Right renal pelvis (tissue), 4 donors: ENCODE data around the gene ABCG1. TPM values are rescaled to one million over a fixed set of nuclear protein-coding genes. Genes with fewer than 3 reads are reported as not detected.
"Not testable (repeated sequence)": the region's sequence is repeated elsewhere in the genome, so short reads cannot be mapped to it uniquely, and the experiment has no call there.

Experiments
- DNase-seq, 4 donors: peaks; one replicate each; pipeline ENCODE4 v3.0.0-alpha.2; 2013; ENCODE audit warnings: low read depth in 4 of 4, low spot score in 3 of 4, missing footprints in 1 of 4
- polyA plus RNA-seq, 4 donors: library from polyadenylated mRNA; unstranded; fragments of 120-200 nt; gene quantifications; one replicate each; pipeline ENCODE4 v1.2.1, GENCODE V29; 2013; ENCODE audit not compliant: insufficient read length in 4 of 4

Gene ABCG1
- polyA plus RNA-seq, result 10 to 100 TPM in 3 of 4 donors, 1 to 10 TPM in 1; 8.5 to 11.5 (median 10.3) TPM

DNA sequence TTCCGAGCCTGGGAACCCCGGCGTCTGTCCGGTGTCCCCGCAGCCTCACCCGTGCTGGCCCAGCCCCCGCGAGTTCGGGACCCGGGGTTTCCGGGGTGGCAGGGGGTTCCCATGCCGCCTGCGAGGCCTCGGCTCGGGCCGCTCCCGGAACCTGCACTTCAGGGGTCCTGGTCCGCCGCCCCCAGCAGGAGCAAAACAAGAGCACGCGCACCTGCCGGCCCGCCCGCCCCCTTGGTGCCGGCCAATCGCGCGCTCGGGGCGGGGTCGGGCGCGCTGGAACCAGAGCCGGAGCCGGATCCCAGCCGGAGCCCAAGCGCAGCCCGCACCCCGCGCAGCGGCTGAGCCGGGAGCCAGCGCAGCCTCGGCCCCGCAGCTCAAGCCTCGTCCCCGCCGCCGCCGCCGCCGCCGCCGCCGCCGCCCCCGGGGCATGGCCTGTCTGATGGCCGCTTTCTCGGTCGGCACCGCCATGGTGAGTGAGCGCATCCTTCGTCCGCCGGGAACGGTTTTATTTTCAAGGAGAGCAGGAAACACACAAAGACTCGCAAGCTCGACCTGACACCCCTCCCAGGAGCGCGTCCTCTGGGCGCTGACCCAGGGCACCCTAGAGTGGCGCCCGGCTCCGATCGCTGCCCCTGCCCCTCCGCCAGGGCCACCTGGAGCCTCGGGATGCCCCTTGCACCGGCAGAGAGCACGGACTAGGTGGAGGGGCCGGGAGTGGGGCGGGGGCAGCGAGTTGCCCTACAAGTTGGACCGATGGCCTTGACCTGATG, at the start of gene ABCG1:
TSS of gene ABCG1 (plus strand) at position 305 of the 770 bp plus-strand sequence. CDS start at position 428, 123 bp downstream.
- no peak for DNase-seq

DNA sequence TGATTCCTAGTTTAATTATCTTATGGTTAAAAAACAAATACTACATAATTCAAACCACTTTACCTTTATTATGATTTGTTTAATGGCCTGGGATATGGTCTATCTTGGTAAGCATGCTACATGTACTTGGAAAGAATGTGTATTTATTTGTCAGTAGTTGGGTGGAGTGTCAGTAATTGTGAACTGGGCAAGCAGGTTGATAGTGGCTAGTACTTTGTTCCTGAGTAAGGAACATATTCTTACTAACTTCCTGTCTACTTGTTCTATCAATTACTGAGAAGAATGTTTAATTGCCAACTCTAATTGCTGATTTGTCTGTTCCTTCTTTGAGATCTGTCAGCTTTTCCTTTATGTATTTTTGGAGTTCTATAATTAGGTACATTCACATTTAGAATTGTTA, 49.2 kb upstream of the ABCG1 start:
- no peak for DNase-seq

DNA sequence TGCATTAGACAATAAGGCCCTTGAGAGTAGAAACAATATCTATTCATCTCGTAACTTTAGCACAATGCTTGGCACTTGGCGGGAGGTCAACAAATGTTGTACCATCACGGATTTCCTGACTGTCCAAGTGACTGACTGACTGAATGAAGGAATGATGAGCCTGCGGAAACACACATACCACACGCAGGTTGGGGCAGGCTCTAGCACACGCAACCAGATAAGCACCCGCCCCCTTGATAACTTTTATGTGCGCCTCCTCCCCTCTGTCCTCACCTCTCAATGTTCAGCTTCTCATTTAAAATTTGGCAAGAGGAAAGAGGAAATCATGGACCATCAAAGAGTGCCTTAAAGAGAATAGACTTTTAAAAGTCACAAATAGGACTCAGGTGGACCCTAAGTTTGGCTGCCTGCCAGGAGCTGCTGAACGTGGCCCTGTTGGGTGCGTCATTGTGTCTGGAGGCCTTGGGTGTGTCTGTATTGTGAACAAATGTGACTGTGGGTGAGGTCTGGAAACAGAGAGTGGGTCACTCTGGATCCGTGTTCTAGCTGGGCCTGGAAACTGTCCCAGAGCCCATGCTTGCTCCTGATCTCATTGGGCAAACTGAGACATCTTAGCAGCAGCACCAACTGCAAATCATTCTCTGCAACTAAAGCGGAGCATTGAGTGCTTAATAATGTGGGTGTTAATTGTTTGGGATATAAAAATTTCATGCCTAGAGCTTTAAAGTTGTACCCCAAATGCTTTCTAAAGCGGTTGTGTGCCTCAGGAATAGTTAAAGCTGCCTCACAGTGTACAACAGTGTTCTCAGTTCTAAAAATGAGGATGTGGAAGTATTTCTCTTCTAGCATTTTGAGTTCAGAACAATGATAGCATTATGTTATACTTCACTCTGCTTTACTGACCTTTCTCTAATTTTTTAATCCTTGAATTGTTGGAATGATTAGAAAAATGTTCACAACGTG, 47.6 kb upstream of the ABCG1 start:
- no peak for DNase-seq

GRCh38 chr21:42172596-42173483, 46.1 kb upstream of the ABCG1 start:
- no peak for DNase-seq

GRCh38 chr21:42174173-42174572, 44.8 kb upstream of the ABCG1 start:
- no peak for DNase-seq

DNA sequence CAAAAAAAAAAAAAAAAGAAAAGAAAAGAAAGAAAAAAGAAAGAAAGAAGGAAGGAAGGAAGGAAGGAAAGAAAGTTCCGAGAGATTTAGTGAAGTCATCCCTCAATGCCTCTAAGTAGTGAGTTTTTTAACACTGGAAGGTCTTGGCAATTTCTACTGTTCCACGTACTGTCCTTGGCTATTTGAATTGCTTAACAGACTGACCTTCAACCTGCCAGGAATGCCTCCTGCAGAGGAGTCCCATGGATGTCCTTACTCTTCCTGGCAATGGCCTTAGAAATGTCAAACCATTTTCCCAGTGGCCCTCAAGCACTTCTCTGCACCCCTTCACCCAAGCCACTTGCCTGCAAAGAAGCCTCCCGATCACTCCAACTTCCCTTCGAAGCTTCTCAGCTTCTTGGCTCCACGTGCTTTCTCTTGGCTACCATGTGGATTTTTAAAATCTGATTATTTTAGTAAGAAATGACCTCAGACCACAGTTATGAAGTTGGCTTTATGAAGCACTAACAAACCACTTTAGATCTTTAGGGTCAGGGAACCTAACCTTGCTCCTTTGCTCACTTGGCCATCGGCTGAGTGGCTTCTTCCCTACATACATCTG, 43.7 kb upstream of the ABCG1 start:
- no peak for DNase-seq

DNA sequence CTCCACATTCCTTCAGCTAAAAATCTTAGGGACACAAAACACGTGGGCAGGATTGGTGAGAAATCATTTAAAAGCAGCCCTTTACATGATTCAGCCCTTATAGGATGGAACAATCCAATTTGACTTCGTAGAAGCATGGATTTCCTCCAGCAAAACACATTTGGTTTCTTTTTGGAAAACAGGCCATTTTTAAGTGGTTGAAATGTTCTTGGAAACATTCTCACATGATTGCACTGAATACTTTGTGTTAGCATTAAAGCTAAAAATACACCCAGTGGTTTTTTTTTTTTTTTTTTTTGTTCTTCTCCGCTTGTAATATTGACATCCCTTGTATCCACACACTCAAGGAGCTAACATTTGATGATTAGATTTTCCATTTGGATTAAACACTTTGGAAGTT, 42.1 kb upstream of the ABCG1 start:
- no peak for DNase-seq

DNA sequence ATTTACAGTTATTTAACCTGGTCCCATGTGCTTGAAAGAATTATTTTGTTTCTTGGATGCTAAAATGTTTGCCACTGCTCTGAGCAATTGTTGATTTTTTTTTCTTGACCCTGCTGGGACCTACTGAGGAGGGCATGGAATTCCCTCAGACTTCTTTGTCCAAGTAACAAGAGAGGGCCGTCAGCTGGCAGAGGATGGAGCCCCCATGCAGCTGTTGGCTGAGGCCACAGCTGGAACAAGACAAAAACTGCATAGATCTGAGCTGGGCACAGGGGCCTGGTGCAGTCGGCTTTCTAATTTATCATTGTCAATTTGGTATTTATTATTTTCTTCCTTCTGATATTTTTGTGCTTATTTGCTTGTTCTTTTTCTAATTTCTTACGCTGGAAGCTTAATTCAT, 39.6 kb upstream of the ABCG1 start:
- no peak for DNase-seq

DNA sequence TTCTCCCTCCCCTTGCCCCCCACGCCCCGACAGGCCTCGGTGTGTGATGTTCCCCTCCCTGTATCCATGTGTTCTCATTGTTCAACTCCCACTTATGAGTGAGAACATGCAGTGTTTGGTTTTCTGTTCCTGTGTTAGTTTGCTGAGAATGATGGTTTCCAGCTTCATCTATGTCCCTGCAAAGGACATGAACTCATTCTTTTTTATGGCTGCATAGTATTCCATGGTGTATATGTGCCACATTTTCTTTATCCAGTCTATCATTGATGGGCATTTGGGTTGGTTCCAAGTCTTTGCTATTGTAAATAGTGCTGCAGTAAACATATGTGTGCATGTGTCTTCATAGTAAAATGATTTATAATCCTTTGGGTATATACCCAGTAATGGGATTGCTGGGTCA, 38.9 kb upstream of the ABCG1 start:
- DNase-seq, result not testable (repeated sequence)

GRCh38 chr21:42182713-42183371, 36.1 kb upstream of the ABCG1 start:
- DNase-seq, result no peak

GRCh38 chr21:42183374-42184266, 35.3 kb upstream of the ABCG1 start:
- DNase-seq, result no peak

GRCh38 chr21:42186591-42186990, 32.3 kb upstream of the ABCG1 start:
- no peak for DNase-seq

DNA sequence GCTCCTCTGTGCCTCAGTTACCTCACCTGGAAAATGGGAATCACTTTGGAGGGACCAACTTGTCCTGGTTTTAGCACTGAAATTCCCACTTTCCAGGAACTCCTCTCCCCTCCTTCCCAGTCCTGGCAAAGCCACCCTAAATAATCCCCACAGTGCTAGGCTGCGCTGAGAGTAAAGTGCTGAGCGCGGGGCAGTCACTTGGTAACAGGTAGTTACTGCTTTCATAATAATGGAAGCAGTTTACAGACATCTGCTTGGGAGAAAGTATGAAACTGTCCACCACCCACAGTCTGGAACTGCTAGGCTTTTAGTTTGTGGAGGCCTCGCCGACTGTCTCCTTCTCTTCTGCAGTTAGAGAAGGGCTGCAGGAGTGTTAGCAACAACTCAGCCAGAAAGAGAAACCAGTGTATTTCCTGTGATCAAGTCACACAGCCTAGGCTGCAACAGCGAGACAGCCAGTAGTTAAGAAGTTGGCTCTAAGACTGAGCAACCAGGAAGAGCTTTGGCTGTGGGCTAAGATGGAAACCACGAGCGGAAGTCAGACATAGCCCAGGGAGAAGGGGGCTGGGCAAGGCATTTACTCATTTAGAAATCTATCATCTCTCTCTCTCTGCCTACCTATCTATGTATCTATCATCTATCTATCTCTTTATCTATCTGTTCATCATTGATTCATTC, 30.8 kb upstream of the ABCG1 start:
- DNase-seq, result no peak

- no peak for DNase-seq
These were observed 30.3 kb upstream of the ABCG1 start for GRCh38 chr21:42188663-42189062.

DNA sequence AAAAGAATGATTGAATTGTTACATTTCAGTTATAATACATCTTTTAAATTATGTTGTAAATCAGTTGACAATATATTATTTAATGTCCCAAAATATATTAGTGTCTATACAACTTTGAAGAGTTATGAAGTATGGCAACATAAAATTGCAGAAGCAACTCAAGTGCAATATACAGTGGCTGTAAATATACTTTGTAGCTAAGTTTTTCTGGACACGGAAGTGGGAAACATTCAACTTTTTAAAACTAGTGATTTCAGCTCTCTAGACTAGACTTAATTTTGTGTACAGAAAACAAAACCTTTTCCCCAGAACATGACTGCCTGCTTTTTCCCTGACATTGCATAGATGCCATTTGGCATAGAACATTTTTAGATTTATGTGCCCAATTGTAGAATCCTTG, 29.5 kb upstream of the ABCG1 start:
- DNase-seq, result no peak

DNA sequence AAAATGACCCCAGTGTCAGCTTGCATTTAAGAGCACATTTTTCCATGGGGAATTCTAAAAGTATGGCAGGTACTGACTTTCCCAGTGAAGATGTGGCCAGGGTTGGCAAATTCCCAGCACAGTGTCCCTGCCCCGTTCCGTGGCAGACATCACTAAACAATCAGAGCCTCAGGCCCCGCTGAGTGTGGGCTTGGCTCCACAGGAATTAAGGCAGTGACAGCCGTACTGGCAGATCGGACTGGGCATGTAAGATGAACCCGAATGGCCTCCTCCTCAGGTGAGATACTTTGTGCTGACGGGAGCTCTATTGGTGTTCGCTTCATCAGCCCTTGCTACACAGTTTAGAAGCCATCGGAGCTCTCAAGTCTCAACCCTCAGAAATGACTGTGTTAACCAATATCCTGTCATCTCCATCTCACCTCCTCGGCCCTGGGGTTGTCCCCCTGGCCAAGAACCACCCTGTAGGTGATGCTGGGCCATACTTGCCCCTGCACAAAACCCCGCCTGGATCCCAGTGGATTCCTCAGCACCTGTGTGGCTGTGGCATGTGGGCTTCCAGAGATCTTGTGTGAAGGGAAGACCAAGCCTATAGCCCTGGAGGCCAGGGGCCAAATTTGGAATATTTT, 29.0 kb upstream of the ABCG1 start:
- no peak for DNase-seq

DNA sequence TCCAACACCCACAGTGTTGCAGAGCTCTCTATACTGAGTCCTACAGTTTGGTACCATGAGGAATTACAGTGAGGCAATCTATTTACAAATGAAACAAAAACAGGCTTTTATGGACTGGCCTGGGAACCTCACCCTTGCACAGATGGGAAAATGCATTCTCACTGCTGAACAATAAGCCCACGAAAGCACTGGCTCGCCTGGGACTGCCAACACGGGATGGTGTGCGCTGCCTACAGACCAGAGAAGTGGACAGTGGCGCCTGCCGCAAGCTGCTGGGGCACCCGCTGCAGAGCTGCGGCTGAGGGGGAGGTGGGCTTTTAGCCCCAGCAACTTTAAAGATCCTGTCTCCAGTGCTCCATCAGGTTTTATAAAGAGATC, 28.5 kb upstream of the ABCG1 start:
- no peak for DNase-seq

- no peak for DNase-seq
These were observed 27.9 kb upstream of the ABCG1 start for GRCh38 chr21:42191064-42191463.
